ENCODE measurements around the gene ERFL. TPM values are rescaled to one million over a fixed set of nuclear protein-coding genes. Genes with fewer than 3 reads are reported as not detected.

ERFL gene
- total RNA-seq, 1 experiment from 2014 or later = 0.79 TPM

GRCh38 chr19:41894350-41894749, 33.9 kb downstream of the ERFL start (continued):
- no peak for TF ChIP-seq REST (IDR thresholded peaks at IDR 0.05; ENCODE audit: low read depth)
- TF ChIP-seq ATF3 (IDR thresholded peaks at IDR 0.05) = no peak
- TF ChIP-seq SP1 (IDR thresholded peaks at IDR 0.05; ENCODE audit: low read depth) = no peak
- TF ChIP-seq CBX3 (IDR thresholded peaks at IDR 0.05; ENCODE audit: low read depth) = no peak

GRCh38 chr19:41893899-41894298, 34.4 kb downstream of the ERFL start:
- no peak overlapping the region for H3K4me2 ChIP-seq (ENCODE audit: low read length)
- H3K27me3 ChIP-seq (ENCODE audit: insufficient read depth, low read length) = no peaks in the 10 kb centered on the region
- DNase-seq (ENCODE audit: low read depth, low spot score) (no peak), ATAC-seq (peak; percentile 65)
- no peaks in the 10 kb centered on the region for H3K9me3 ChIP-seq (ENCODE audit: control insufficient read depth in 1 of 2, insufficient read depth in 1 of 2, low read depth in 1 of 2, low read length in 2 of 2)
- peaks cover 12% of the 10 kb centered on the region; the same call in 1 of the 2 replicates for H3K79me2 ChIP-seq (ENCODE audit: insufficient read depth, low read length)
- no peaks in the 10 kb centered on the region for H3K9me2 ChIP-seq (ENCODE audit: insufficient read depth)
- TF ChIP-seq ZNF274 (IDR thresholded peaks at IDR 0.05; ENCODE audit: low read depth, low read length) = no peak
- peak in 2 of 3 experiments; percentile 37 to 42; a peak in 3 of 6 replicates for TF ChIP-seq CTCF (IDR thresholded peaks at IDR 0.05 in 2 of 3, conservative IDR thresholded peaks at IDR 0.05 in 1 of 3; ENCODE audit: borderline replicate concordance in 1 of 3, insufficient read depth in 1 of 3, low read depth in 2 of 3, low read length in 2 of 3)
- no peak overlapping the region; the same call in 1 of the 2 replicates for H3K27ac ChIP-seq (ENCODE audit: low read depth, low read length)
- ChIA-PET RAD21 (ENCODE audit: low non-redundant PET in 1 of 2, low total read pairs in 2 of 2, uncharacterized antibody in 2 of 2, unreplicated experiment in 2 of 2) (no interaction called here), CTCF (no interaction called here), POLR2A (no interaction called here)
- intact Hi-C loops (cut with micrococcal nuclease) = no loop called here
- BruUV-seq (replicated peaks) = no TSS peak
- H4K20me1 ChIP-seq (ENCODE audit: insufficient read depth) = no peaks in the 10 kb centered on the region
- peaks cover 0 to 1% of the 10 kb centered on the region in 2 experiments; a peak in 1 of 4 replicates for H3K4me1 ChIP-seq (ENCODE audit: control insufficient read depth in 1 of 2, insufficient read depth in 2 of 2, low read length in 2 of 2)
- H3K4me3 ChIP-seq (replicated peaks in 1 of 2; ENCODE audit: low read depth in 1 of 2, low read length in 2 of 2) = no peak overlapping the region
- peaks cover 22 to 35% of the 10 kb centered on the region in 2 experiments for H3K36me3 ChIP-seq (ENCODE audit: control insufficient read depth in 1 of 2, insufficient read depth in 2 of 2, low read length in 2 of 2)
- no peak overlapping the region for H3K9ac ChIP-seq (ENCODE audit: low read length)
- H2AFZ ChIP-seq (ENCODE audit: low read depth, low read length, poor library complexity, severe bottlenecking) = no peak overlapping the region

Measured in HCT116 (cell line).